Measurements from ENCODE around the gene PPP3CB. TPM values are rescaled to one million over a fixed set of nuclear protein-coding genes. Genes with fewer than 3 reads are reported as not detected.

The PPP3CB gene
- total and polyA plus RNA-seq, 2 donors (not counting 3 experiments of a cell fraction or from before 2014, with no cell fraction given): 13.5 to 30.4 TPM

GRCh38 chr10:73497623-73498022 is 1.8 kb upstream of the PPP3CB start:
- H3K9me3 ChIP-seq (replicated peaks; ENCODE audit: control insufficient read depth, insufficient read depth, low read length): no peaks in the 10 kb centered on the region
- POLR2A ChIA-PET: interaction anchor here (0.6 kb wide), 1 partner anchor 420 kb away, joined by 5 read pairs; no protein-coding TSS in a partner anchor
- intact Hi-C loops (cut with micrococcal nuclease): no loop called here

DNA sequence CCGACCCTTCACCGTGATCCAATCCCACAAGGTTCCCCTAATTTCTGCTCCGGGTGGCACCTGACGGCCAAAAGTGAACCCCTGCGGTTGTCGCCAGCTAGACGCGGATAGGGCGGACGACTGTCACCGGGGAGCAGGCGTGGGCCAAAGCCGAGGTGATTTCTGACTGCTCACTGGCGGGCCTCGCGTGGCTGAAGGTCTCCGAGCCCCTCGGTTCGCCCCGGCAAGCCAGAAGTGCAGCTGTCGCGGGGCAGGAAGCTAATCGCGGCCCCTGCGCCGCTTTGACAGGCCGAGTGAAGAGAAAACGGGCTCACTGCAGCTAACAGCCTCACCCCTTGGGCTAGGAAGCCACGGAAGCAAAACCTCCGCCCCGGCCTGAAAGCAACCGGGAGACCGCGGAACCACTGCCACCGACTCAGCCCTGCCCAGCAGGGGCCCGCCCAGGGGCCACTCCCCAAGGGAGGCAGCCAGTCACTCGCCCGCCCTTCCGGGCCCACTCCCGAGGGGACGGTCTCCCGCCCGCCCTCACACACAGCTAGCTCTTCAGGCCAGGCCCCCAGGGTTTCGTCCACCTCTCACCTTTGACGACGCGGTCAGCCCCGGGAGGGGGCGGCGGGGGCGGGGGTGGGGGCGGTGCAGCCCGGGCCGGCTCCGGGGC is 469 bp downstream of the PPP3CB start:
- Histone ChIP-seq H3K4me2 (ENCODE audit: insufficient read depth, low read length) (peak overlapping the region; percentile 94), H3K9me1 (replicated peaks; ENCODE audit: control insufficient read depth, extremely low read depth, insufficient read depth, low read length) (no peaks in the 10 kb centered on the region), H3K27ac (ENCODE audit: insufficient read depth, low read depth, low read length) (peak overlapping the region; percentile 72), H3K4me3 (replicated peaks in 1 of 3; ENCODE audit: insufficient read depth in 1 of 3, low read depth in 1 of 3, low read length in 3 of 3) (peak overlapping the region; percentile 63 to 94 (median 80)), H4K20me1 (replicated peaks; ENCODE audit: control insufficient read depth, extremely low read depth, insufficient read depth, low read length) (no peaks in the 10 kb centered on the region), H3K36me3 (ENCODE audit: control insufficient read depth in 2 of 2, extremely low read depth in 1 of 2, insufficient read depth in 2 of 2, low read length in 2 of 2) (no peaks in the 10 kb centered on the region), H3K4me1 (ENCODE audit: control insufficient read depth, extremely low read depth, insufficient read depth, low read length) (peaks cover 25% of the 10 kb centered on the region), H2AFZ (ENCODE audit: low read depth, low read length) (peak overlapping the region; percentile 58), H3K27me3 (ENCODE audit: control insufficient read depth in 2 of 2, insufficient read depth in 2 of 2, low read length in 2 of 2) (no peaks in the 10 kb centered on the region), H3K9ac (replicated peaks; ENCODE audit: extremely low read depth, insufficient read depth, low read length) (peak overlapping the region; percentile 86), H3K9me3 (replicated peaks; ENCODE audit: control insufficient read depth, insufficient read depth, low read length) (no peaks in the 10 kb centered on the region), H3K79me2 (ENCODE audit: control insufficient read depth, insufficient read depth, low read length) (peaks cover 46% of the 10 kb centered on the region)
- CTCF ChIA-PET: interaction anchor here (0.6 to 2.4 kb wide), 5 partner anchors 18 to 231 kb away, joined by 3 to 7 read pairs (median 4); no protein-coding TSS in a partner anchor
- peak; percentile 79 for DNase-seq (ENCODE audit: low read depth, low spot score)
- TF ChIP-seq POLR2A (IDR thresholded peaks at IDR 0.05; ENCODE audit: low read depth, low read length) (peak; percentile 90), POLR2AphosphoS5 (IDR thresholded peaks at IDR 0.05; ENCODE audit: insufficient read depth, low read depth, low read length) (peak; percentile 76), GATA2 (IDR thresholded peaks at IDR 0.05; ENCODE audit: insufficient read depth, insufficient read length, low read depth, low read length) (no peak), MAX (IDR thresholded peaks at IDR 0.05; ENCODE audit: insufficient read depth, insufficient read length) (no peak), MYC (IDR thresholded peaks at IDR 0.05; ENCODE audit: low read depth, low read length) (no peak), EZH2 (IDR thresholded peaks at IDR 0.05; ENCODE audit: borderline replicate concordance, low read depth, low read length, severe bottlenecking) (no peak), JUN (IDR thresholded peaks at IDR 0.05; ENCODE audit: borderline replicate concordance, insufficient read depth, insufficient read length, low read depth) (no peak), FOS (IDR thresholded peaks at IDR 0.05; ENCODE audit: borderline replicate concordance, insufficient read depth, low read length) (no peak)
- TF ChIP-seq, protein P1, sequence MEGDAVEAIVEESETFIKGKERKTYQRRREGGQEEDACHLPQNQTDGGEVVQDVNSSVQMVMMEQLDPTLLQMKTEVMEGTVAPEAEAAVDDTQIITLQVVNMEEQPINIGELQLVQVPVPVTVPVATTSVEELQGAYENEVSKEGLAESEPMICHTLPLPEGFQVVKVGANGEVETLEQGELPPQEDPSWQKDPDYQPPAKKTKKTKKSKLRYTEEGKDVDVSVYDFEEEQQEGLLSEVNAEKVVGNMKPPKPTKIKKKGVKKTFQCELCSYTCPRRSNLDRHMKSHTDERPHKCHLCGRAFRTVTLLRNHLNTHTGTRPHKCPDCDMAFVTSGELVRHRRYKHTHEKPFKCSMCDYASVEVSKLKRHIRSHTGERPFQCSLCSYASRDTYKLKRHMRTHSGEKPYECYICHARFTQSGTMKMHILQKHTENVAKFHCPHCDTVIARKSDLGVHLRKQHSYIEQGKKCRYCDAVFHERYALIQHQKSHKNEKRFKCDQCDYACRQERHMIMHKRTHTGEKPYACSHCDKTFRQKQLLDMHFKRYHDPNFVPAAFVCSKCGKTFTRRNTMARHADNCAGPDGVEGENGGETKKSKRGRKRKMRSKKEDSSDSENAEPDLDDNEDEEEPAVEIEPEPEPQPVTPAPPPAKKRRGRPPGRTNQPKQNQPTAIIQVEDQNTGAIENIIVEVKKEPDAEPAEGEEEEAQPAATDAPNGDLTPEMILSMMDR (IDR thresholded peaks at IDR 0.05; ENCODE audit: extremely low read depth in 1 of 2, insufficient read depth in 1 of 2, low read depth in 1 of 2, low read length in 2 of 2): no peak
- peak; percentile 81 for FAIRE-seq
- dilution Hi-C loops (cut with MboI; ENCODE audit: extremely low pct_ligation_motif_present, low sequenced_read_pairs): no loop called here
- POLR2A ChIA-PET: interaction anchor here (0.6 to 1.2 kb wide), 3 partner anchors 79 to 1331 kb away, joined by 3 to 8 read pairs (median 3); no protein-coding TSS in a partner anchor
- intact Hi-C loops (cut with micrococcal nuclease): no loop called here
- BruUV-seq (replicated peaks): TSS peak; percentile 63

More at GRCh38 chr10:73497623-73498022, 1.8 kb upstream of the PPP3CB start:
- no peak overlapping the region for H3K9ac ChIP-seq (replicated peaks; ENCODE audit: extremely low read depth, insufficient read depth, low read length)
- dilution Hi-C loops (cut with MboI; ENCODE audit: extremely low pct_ligation_motif_present, low sequenced_read_pairs): no loop called here
- no peak overlapping the region for H3K4me3 ChIP-seq (replicated peaks in 1 of 3; ENCODE audit: insufficient read depth in 1 of 3, low read depth in 1 of 3, low read length in 3 of 3)
- no TSS peak for BruUV-seq (replicated peaks)
- TF ChIP-seq MYC (IDR thresholded peaks at IDR 0.05; ENCODE audit: low read depth, low read length): no peak
- no peak for DNase-seq (ENCODE audit: low read depth, low spot score)
- no peak for FAIRE-seq
- H3K79me2 ChIP-seq (ENCODE audit: control insufficient read depth, insufficient read depth, low read length): peaks cover 29% of the 10 kb centered on the region
- no peaks in the 10 kb centered on the region for H4K20me1 ChIP-seq (replicated peaks; ENCODE audit: control insufficient read depth, extremely low read depth, insufficient read depth, low read length)
- H3K27ac ChIP-seq (ENCODE audit: insufficient read depth, low read depth, low read length): no peak overlapping the region
- no peak overlapping the region for H3K4me2 ChIP-seq (ENCODE audit: insufficient read depth, low read length)
- no peaks in the 10 kb centered on the region for H3K9me1 ChIP-seq (replicated peaks; ENCODE audit: control insufficient read depth, extremely low read depth, insufficient read depth, low read length)
- peaks cover 36% of the 10 kb centered on the region for H3K4me1 ChIP-seq (ENCODE audit: control insufficient read depth, extremely low read depth, insufficient read depth, low read length)
- H2AFZ ChIP-seq (ENCODE audit: low read depth, low read length): no peak overlapping the region
- H3K27me3 ChIP-seq (ENCODE audit: control insufficient read depth in 2 of 2, insufficient read depth in 2 of 2, low read length in 2 of 2): no peaks in the 10 kb centered on the region
- CTCF ChIA-PET: no interaction called here
- no peaks in the 10 kb centered on the region for H3K36me3 ChIP-seq (ENCODE audit: control insufficient read depth in 2 of 2, extremely low read depth in 1 of 2, insufficient read depth in 2 of 2, low read length in 2 of 2)

Measured in endothelial cell of umbilical vein (primary cell).